Spleen (tissue), 11 donors: Measurements from ENCODE around the gene MBD5. TPM values are rescaled to one million over a fixed set of nuclear protein-coding genes. Genes with fewer than 3 reads are reported as not detected.
A peak's percentile ranks its signal among the peaks of the same experiment; 100 is the strongest.

Source experiments
- DNase-seq: peaks from one replicate; pipeline ENCODE4 v3.0.0-alpha.2; 2020
- H3K27ac ChIP-seq, 8 donors: fragments of 200-600 bp; sonication (generic) in 7 of 8; 1 replicate in 4 of 8; 2 replicates in 4 of 8; pipeline versions ENCODE4 v1.5.0 to v1.8.0; 2016 to 2021; ENCODE audit warnings: inconsistent platforms in 4 of 8, mild to moderate bottlenecking in 4 of 8, moderate library complexity in 1 of 8
- H3K27me3 ChIP-seq, 7 donors: fragments of 200-600 bp; sonication (generic) in 6 of 7; replicated peaks in 1 of 7; 1 replicate in 4 of 7; 2 replicates in 3 of 7; pipeline versions ENCODE4 v1.5.0 to v1.8.0; 2016 to 2021; ENCODE audit warnings: inconsistent platforms in 3 of 7, mild to moderate bottlenecking in 1 of 7
- H3K36me3 ChIP-seq, 6 donors: fragments of 200-600 bp; sonication (generic) in 5 of 6; 1 replicate in 4 of 6; 2 replicates in 2 of 6; pipeline versions ENCODE4 v1.5.0 to v1.8.0; 2016 to 2021; ENCODE audit warnings: inconsistent platforms in 2 of 6
- H3K4me1 ChIP-seq, 6 donors: fragments of 200-600 bp; sonication (generic) in 5 of 6; 1 replicate in 3 of 6; 2 replicates in 3 of 6; pipeline versions ENCODE4 v1.5.0 to v1.8.0; 2016 to 2021; ENCODE audit warnings: inconsistent platforms in 3 of 6
- H3K4me3 ChIP-seq, 8 donors: fragments of 200-600 bp; sonication (generic) in 7 of 8; 1 replicate in 4 of 8; 2 replicates in 4 of 8; pipeline versions ENCODE4 v1.5.0 to v1.8.0; 2016 to 2021; ENCODE audit warnings: inconsistent platforms in 4 of 8, mild to moderate bottlenecking in 4 of 8, moderate library complexity in 2 of 8
- H3K9me3 ChIP-seq, 8 donors: fragments of 200-600 bp; sonication (generic) in 7 of 8; 1 replicate in 4 of 8; 2 replicates in 4 of 8; pipeline versions ENCODE4 v1.5.0 to v1.8.0; 2016 to 2021; ENCODE audit warnings: inconsistent platforms in 4 of 8
- CTCF ChIP-seq, 11 experiments: fragments of 200-600 bp in 7 of 11; fragments of 450-650 bp in 4 of 11; sonication (generic) in 4 of 11; IDR thresholded peaks in 8 of 11; conservative IDR thresholded peaks in 3 of 11; 1 replicate in 7 of 11; 2 replicates in 4 of 11; pipeline versions ENCODE4 v1.4.0 to v1.8.0; 2016 to 2021; ENCODE audit warnings: antibody characterized with exemption in 11 of 11, inconsistent platforms in 4 of 11, mild to moderate bottlenecking in 1 of 11
- POLR2A ChIP-seq, 3 donors: fragments of 450-650 bp; IDR thresholded peaks; one replicate each; pipeline ENCODE4 v1.5.1; 2017; ENCODE audit warnings: antibody characterized with exemption in 3 of 3, mild to moderate bottlenecking in 1 of 3
- POLR2AphosphoS5 ChIP-seq, 3 donors: sonication (generic); formaldehyde crosslinking; IDR thresholded peaks; one replicate each; pipeline ENCODE4 v1.5.1; 2017; ENCODE audit warnings: antibody characterized with exemption in 3 of 3
- WGBS, 5 donors: extraction: QIAGEN DNeasy Blood & Tissue Kit in 3 of 5; methylation state at CpG; one replicate each; pipeline versions ENCODE4 v1.1.5 to v1.1.7; 2013 to 2018; 5-methylcytosine and 5-hydroxymethylcytosine counted together
- intact Hi-C: fragments of 100-400 bp; cut with DNase I; formaldehyde crosslinking; loops from one replicate; pipeline ENCODE4 v1.15.0; 2023; ENCODE audit warnings: low total_unique reads
- polyA plus RNA-seq, 3 donors: library from polyadenylated mRNA; stranded (reverse); fragments of 200-250 nt; gene quantifications; one replicate each; pipeline ENCODE4 v1.2.1, GENCODE V29; 2013
- total RNA-seq, 7 donors: library from RNA; depleted of rRNA in 3 of 7; stranded (reverse); fragments of >200 nt in 3 of 7; fragmentation: NEBNext Ultra II Directional in 4 of 7; extraction: Animal tissue kit (Norgen Biotek cat#: 25700) in 4 of 7; gene quantifications; one replicate each; pipeline versions ENCODE4 v1.1.0 to v1.2.1, GENCODE V29; 2016 to 2021
- donor health status: healthy with polysubstance abuse.
- donor health status: DM: no; HTN: no; CAD: no; lungs with moderate emphysema.
- donor health status: DM: no; HTN: no; CAD: no.
- donor health status: Bipolar disorder and iron deficiency.
- donor health status: healthy.
- donor health status: DM: no; HTN: no; CAD: no.
- donor health status: DM: yes; HTN: yes; CAD: no.

Gene MBD5
- total and polyA plus RNA-seq, 10 donors, result 5.7 to 84.5 (median 60.0) TPM

- no peak for DNase-seq
- intact Hi-C loops, result no loop called here
- Histone ChIP-seq H3K27ac (peak overlapping the region in 4 of 8 donors; percentile 26 to 70 (median 44)), H3K4me3 (peak overlapping the region in 1 of 8 donors; percentile 27), H3K4me1 (peaks cover 0 to 25% (median 2%) of the 10 kb centered on the region in 6 donors), H3K27me3 (no peaks in the 10 kb centered on the region), H3K36me3 (no peaks in the 10 kb centered on the region), H3K9me3 (no peaks in the 10 kb centered on the region)
- TF ChIP-seq POLR2AphosphoS5 (IDR thresholded peaks at IDR 0.05) (no peak), POLR2A (IDR thresholded peaks at IDR 0.05) (no peak), CTCF (IDR thresholded peaks at IDR 0.05 in 8 of 11, conservative IDR thresholded peaks at IDR 0.05 in 3 of 11) (no peak)
- WGBS, 5 donors, result 71 to 85% (median 77%) methylated on average over 11 to 14 of the region's 14 CpGs
Observed at GRCh38 chr2:148527488-148528340, 506.8 kb downstream of the MBD5 start.

GRCh38 chr2:148528356-148529064, 507.6 kb downstream of the MBD5 start:
- H3K4me1 ChIP-seq, result peaks cover 0 to 21% (median 2%) of the 10 kb centered on the region in 6 donors
- intact Hi-C loops, result no loop called here
- H3K4me3 ChIP-seq, result peak overlapping the region in 1 of 8 donors; percentile 27
- no peaks in the 10 kb centered on the region for H3K36me3 ChIP-seq
- no peaks in the 10 kb centered on the region for H3K27me3 ChIP-seq
- H3K27ac ChIP-seq, result peak overlapping the region in 4 of 8 donors; percentile 7 to 70 (median 44)
- WGBS, 5 donors, result 76 to 88% (median 81%) methylated on average over 6 of the region's 6 CpGs
- TF ChIP-seq POLR2A (IDR thresholded peaks at IDR 0.05) (no peak), CTCF (IDR thresholded peaks at IDR 0.05 in 8 of 11, conservative IDR thresholded peaks at IDR 0.05 in 3 of 11) (no peak), POLR2AphosphoS5 (IDR thresholded peaks at IDR 0.05) (no peak)
- H3K9me3 ChIP-seq, result no peaks in the 10 kb centered on the region
- DNase-seq, result no peak

- Histone ChIP-seq H3K4me1 (peaks cover 0 to 8% (median under 1%) of the 10 kb centered on the region in 6 donors), H3K4me3 (no peak overlapping the region), H3K36me3 (no peaks in the 10 kb centered on the region), H3K9me3 (no peaks in the 10 kb centered on the region), H3K27ac (no peak overlapping the region), H3K27me3 (no peaks in the 10 kb centered on the region)
- intact Hi-C loops, result no loop called here
- 74 to 84% (median 81%) methylated on average over 8 of the region's 8 CpGs for WGBS, 5 donors
- no peak for DNase-seq
- TF ChIP-seq POLR2A (IDR thresholded peaks at IDR 0.05), result no peak
- no peak for TF ChIP-seq CTCF (IDR thresholded peaks at IDR 0.05 in 8 of 11, conservative IDR thresholded peaks at IDR 0.05 in 3 of 11)
- no peak for TF ChIP-seq POLR2AphosphoS5 (IDR thresholded peaks at IDR 0.05)
Observed at GRCh38 chr2:148529745-148530144, 508.9 kb downstream of the MBD5 start.

- Histone ChIP-seq H3K4me1 (peaks cover 0 to 6% (median 2%) of the 10 kb centered on the region in 6 donors), H3K36me3 (no peaks in the 10 kb centered on the region), H3K4me3 (no peak overlapping the region), H3K9me3 (no peaks in the 10 kb centered on the region), H3K27me3 (no peaks in the 10 kb centered on the region), H3K27ac (no peak overlapping the region)
- intact Hi-C loops, result no loop called here
- WGBS, 5 donors, result 83 to 88% (median 84%) methylated on average over 4 of the region's 4 CpGs
- DNase-seq, result no peak
- TF ChIP-seq POLR2A (IDR thresholded peaks at IDR 0.05), result no peak
- no peak for TF ChIP-seq CTCF (IDR thresholded peaks at IDR 0.05 in 8 of 11, conservative IDR thresholded peaks at IDR 0.05 in 3 of 11)
- TF ChIP-seq POLR2AphosphoS5 (IDR thresholded peaks at IDR 0.05), result no peak
Observed at GRCh38 chr2:148530350-148530749, 509.5 kb downstream of the MBD5 start.
